NCI-H446 treated with DMSO at 0.1 percent for 48 hours (cell line): ENCODE data around the gene RIC8B.

Source experiments
- DNase-seq: peaks from one replicate; lab custom pipeline; 2025; lab: John Stamatoyannopoulos, UW

RIC8B gene

DNA sequence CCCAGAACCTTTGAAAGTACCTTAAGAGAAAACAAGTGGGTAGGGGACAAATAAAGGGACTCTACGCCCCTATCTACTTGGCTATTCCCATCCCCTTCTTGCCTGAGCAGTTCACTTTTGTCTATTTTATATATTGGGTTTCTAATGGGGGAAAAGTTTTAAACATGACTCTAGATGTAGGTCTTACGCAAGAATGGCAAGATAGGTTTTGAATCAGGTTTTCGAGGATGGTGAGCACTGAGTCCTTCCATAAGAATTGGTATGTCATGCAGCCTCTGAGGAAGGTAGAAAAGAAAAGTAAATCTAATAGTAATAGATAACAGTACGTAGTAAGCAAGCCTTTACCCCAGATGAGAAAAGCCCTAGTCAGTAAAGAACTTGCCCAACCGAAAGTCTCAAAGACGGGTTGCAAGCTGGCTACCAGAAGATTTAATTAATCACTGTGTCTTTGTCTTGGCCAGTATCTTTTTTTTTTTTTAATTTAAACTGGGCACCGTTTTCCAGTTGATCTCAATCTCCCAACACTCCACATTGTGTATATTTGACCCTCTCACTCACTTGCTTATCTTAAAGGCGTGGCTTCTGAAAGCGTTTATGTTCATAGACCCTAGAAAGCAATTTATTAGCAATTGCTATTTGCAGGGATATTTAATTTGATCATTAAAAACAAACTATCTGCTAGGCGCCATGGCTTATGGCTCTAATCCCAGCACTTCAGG, 94.7 kb downstream of the RIC8B start:
- DNase-seq = no peak

GRCh38 chr12:106870116-106870515, 95.6 kb downstream of the RIC8B start:
- DNase-seq = no peak

- no peak for DNase-seq
These were observed 97.0 kb downstream of the RIC8B start for GRCh38 chr12:106871477-106871876.

DNA sequence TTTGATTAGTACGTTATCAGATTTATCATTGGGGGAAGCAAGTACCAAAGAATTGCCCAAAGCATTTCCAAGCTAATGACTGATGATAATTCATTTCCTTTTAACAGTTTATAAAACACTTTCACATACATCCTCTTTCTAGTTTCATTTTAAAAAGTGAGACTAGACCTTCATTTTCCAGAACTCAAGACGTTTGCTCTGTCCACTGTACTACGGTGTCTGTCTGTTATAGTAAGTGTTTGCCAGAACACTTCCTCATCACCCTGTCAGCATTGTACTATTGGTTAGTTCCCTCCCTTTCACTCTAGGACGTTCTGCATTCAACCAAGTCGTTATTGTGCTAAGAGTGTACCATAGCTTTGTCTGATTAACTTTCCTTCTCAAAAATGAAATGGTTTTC, 99.5 kb downstream of the RIC8B start:
- no peak for DNase-seq

- no peak for DNase-seq
These were observed 104.3 kb downstream of the RIC8B start for GRCh38 chr12:106878804-106879203.

- DNase-seq = no peak
These were observed 105.1 kb downstream of the RIC8B start for GRCh38 chr12:106879612-106880011.

- DNase-seq = no peak
These were observed 108.9 kb downstream of the RIC8B start for GRCh38 chr12:106883426-106883825.

DNA sequence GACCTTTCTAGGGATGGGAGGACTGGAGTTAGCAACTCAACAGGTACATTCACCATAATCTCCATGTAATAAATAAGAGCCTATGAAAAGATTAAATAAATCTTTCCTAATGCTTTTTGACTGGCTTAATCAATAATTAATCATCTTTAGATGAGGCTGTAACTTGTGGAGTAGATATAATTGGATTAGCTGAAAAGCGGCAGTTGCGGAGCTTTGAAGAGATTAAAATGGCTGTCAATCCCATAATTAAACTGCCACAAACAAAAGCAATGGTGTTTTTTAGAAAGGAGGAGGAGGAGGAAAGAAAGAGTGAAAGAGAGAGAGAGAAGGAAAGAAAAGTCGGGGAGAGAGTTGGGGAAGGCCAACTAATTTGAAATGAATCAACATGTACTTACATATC, 110.5 kb downstream of the RIC8B start:
- no peak for DNase-seq

DNA sequence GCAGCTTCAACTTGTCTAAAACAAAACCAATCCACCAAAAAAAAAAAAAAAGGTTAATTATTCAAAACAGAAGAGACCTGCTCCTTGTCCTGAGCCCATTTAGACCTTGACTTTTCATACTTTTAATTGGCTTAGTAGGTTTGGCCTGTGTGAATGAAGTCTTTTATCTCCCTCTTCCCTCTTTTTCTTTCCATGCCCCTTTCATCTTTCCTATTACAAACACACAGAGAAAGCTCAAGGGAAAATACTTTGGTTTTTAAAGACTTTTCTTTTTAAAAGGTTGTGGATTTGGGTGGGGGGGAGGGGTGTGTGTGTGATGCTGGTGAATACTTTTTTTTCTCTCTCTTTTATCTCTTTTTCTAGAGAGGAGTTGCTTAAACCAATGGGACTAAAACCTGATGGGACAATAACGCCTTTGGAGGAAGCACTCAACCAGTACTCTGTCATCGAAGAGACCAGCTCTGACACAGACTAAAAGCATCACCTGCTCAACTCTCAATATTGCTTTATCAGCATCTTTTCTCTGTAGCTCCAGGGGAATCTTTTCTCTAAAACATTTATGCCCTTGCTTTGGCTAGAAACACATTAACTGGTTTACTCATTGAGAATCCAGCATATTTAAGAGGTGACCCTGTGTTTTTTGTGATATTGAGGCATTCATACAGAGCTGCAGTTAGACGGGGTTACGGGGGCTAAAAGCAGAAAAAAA, 111.2 kb downstream of the RIC8B start:
- DNase-seq = no peak

DNA sequence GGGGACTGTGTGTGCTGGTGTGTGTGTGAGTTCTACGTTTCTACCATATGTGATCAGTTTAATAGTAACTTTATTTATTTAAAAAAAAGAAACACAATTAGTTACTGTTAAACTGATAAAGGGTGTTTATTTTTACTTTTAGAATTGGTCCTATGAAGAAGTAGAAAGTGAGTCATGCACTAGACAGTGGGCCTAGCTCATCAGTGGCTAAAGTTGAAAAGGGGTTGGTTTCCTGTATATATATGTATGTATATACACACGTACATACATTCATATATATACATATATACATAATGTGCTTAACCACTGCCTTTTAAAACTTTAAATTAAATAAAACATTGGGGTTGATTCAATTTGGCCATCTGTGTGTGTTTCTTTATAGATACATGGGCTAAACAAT, 112.5 kb downstream of the RIC8B start:
- DNase-seq = no peak

- DNase-seq = no peak
These were observed 114.0 kb downstream of the RIC8B start for GRCh38 chr12:106888348-106888970.

DNA sequence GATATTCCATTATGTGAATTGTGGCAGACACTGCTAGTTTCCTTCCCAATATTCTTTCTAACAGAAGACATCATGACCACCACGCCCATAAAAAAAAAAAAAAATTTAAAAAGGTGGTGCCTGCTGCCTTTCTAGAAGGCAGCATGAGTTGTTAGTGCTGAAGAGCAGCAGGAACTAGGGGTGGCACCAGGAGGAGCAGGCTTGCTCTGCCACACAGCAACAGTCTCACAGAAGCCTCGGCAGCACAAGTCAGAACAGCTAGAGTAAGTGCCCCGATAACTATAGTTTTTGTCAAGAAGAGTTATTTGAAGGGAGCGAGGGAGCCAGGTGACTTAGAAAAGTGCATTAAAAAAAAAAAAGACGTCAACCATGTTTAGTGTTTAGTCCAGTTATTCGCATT, 114.8 kb downstream of the RIC8B start:
- no peak for DNase-seq

DNA sequence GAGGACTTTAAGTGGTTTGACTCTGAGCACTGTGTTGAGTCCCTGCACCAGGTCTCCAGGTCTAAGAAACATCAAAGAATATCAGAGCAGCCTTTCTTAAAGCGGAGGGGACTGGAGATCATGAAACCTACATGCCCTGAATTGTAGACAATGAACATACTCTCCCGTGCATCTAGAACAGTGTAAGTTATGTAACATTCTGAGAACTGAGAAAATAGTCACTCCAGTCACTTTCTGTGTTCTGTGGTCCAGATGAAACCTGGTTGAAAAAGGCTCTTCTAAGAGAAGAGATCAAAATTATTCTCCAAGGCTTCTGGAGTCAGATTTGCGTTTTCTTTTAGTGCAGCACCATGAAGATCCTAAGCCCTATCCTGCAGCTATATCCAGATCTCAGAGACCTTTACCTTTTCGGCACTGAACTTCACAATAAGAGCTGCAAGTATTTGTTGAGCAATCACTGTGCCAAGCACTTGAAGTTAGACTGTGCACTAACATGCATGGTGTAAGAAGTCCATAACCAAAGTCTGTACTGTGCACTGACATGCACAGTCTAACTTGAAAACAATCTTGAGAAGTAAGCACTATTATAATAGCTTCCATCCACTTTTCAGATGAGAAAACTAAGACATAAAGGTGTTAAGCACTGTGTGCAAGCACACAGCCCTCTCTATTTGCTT, 115.6 kb downstream of the RIC8B start:
- DNase-seq = no peak

GRCh38 chr12:106892075-106892474, 117.6 kb downstream of the RIC8B start:
- DNase-seq = no peak

DNA sequence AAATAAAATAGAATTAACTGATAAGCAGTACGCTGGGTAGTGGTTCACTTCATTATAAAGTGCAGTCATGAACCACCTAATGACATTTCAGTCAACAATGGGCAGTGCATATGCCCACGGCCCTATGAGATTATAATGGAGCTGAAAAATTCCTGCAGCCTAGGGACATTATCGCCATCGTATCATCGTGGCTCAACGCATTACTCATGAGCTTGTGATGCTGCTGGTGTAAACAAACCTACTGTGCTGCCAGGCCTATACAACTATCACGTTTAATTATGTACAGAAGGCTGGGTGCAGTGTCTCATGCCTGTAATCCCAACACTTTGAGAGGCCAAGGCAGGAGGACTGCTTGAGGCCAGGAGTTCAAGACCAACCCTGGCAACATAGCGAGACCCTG, 119.0 kb downstream of the RIC8B start:
- DNase-seq = no peak

- no peak for DNase-seq
These were observed 120.3 kb downstream of the RIC8B start for GRCh38 chr12:106894774-106895173.

DNA sequence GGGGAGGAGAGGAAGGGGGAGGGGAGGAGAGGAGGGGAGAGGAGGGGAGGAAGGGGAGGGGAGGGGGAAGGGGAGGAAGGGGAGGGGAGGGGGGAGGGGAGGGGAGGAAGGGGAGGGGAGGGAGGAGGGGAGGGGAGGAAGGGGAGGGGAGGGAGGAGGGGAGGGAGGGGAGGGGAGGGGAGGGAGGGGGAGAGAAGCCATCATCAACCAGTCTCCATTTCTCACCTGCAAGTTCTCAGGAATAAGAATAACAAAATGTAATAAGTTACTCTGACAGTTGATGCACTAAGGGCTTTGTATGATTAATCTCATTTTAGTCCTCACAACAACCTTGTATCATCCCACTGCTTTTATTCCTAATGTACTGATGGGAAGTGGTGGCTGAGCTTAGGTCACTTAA, 122.1 kb downstream of the RIC8B start:
- DNase-seq = no peak

DNA sequence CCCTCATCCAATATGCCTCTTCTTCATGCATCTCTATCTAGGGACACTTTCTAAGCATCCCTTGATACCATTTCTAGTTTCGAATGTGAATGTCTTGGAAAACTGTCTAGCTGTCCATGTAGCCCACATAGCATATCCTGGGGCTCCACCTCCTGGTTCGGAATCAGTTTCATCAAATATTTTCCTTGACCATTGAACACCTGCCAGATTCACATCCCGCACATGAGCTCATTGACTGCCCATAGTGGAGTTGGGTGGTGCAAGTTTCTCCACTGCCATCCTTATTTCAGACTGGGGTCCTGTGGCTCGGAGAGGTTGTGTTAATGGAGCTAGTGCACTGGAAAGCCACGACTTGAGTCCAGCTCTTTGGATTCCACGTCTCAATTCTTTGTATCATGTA, 122.6 kb downstream of the RIC8B start:
- DNase-seq = no peak

DNA sequence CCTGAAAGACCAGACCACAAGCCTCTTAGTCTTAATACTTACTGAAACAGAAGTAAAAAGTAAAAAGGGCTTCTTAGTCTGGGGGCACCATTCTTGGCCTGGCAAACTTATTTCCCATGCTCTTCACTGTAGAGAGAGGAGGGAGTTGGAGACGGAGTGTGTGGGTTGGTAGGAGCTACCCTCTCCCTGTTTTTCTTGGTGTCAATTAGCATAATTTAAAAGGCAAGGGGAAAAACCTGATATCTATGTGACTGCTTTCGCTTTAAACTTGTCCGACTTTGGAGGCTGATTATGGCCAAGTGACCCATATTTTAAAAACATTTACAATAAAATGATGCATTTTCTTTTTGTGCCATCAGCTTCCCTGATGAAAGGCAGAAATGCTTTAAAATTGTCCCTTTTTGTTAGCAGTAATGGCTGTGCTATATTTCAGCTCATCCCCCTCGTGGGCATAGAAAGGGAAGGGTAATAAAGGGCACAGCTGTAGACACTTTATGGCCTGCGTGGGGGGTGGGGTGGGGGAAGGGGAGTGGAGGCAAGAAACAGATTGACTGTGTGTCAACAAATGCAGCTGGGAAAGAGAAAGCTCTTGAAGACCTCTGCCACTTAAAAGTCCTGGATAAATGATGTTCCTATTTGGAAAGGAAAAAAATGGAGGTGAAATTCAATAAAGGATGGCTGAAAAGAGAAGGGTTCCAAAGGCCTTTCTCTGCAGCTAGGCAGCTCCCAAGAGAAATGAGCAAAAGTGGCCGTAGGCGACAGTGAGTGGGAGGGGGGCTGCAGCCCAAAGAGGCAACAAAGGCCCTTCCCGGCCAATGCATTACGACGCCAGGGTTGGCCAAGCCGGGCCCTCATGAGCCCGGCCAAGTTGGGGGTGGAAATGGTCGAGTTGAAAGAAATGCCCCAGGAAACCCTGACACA, 123.8 kb downstream of the RIC8B start:
- no peak for DNase-seq

GRCh38 chr12:106900554-106900953, 126.1 kb downstream of the RIC8B start:
- DNase-seq = no peak

GRCh38 chr12:106901276-106901675, 126.8 kb downstream of the RIC8B start:
- DNase-seq = peak; percentile 14

DNA sequence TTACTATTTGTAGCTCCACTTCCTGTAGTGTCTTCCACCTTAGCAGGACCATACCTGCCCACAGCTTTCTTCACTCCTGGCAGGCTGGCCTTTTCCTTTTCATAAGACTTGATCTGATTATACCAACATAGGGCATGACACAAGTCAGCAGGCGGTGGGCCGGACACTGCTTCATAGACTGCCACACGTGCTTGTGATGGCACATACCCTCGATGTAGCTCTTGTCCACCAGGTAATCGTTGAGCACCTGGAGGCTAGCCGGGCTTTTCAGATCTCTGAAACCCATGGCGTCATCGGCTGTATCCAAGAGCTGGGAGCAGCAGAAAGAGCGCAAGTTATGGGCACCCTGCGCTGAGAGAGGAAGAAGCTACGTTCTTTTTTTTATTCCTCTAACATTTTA, 127.6 kb downstream of the RIC8B start:
- no peak for DNase-seq
